Measurements from ENCODE around the gene BTG2. TPM values are rescaled to one million over a fixed set of nuclear protein-coding genes. Genes with fewer than 3 reads are reported as not detected.
"Not testable (repeated sequence)": the region's sequence is repeated elsewhere in the genome, so short reads cannot be mapped to it uniquely, and the experiment has no call there.

Gene BTG2
- total and polyA plus RNA-seq, 3 experiments from 2014 or later, result 97.8 to 138 (median 102) TPM

- H3K9me3 Mint-ChIP-seq, result no peaks in the 10 kb centered on the region
- POLR2A ChIA-PET, result interaction anchor here (0.8 kb wide), 1 partner anchor 24 kb away, joined by 3 read pairs; no protein-coding TSS in a partner anchor
- no peaks in the 10 kb centered on the region for H3K36me3 Mint-ChIP-seq
Observed at GRCh38 chr1:203296460-203297073, 8.8 kb upstream of the BTG2 start.

GRCh38 chr1:203299169-203299568, 6.2 kb upstream of the BTG2 start:
- Histone ChIP-seq H3K27ac (ENCODE audit: low read depth, low read length) (no peak overlapping the region), H3K4me3 (ENCODE audit: low read length) (no peak overlapping the region), H3K27me3 (ENCODE audit: insufficient read depth, low read length, poor library complexity, severe bottlenecking) (no peaks in the 10 kb centered on the region), H3K36me3 (ENCODE audit: insufficient read depth, low read length) (no peaks in the 10 kb centered on the region), H3K9me3 (ENCODE audit: low read length) (no peaks in the 10 kb centered on the region), H3K4me1 (ENCODE audit: insufficient read depth, low read length) (peaks cover 14% of the 10 kb centered on the region)
- Mint-ChIP-seq H3K36me3 (no peaks in the 10 kb centered on the region), H3K27me3 (peaks cover 0 to 6% of the 10 kb centered on the region in 2 donors), H3K27ac (no peak overlapping the region), H3K4me1 (peaks cover 25 to 40% (median 25%) of the 10 kb centered on the region in 3 donors), H3K4me3 (no peak overlapping the region), H3K9me3 (no peaks in the 10 kb centered on the region)
- CTCF ChIA-PET, result interaction anchor here (0.9 to 2.7 kb wide), 6 partner anchors 8 to 32 kb away, joined by 3 to 10 read pairs (median 4); no protein-coding TSS in a partner anchor
- DNase-seq, result no peak
- POLR2A ChIA-PET, result interaction anchor here (0.9 to 1.8 kb wide), 3 partner anchors 9 to 11 kb away, joined by 3 to 6 read pairs (median 5); no protein-coding TSS in a partner anchor

More at GRCh38 chr1:203296460-203297073, 8.8 kb upstream of the BTG2 start:
- Histone ChIP-seq H3K4me1 (ENCODE audit: insufficient read depth, low read length) (peaks cover 14% of the 10 kb centered on the region), H3K9me3 (ENCODE audit: low read length) (no peaks in the 10 kb centered on the region), H3K36me3 (ENCODE audit: insufficient read depth, low read length) (no peaks in the 10 kb centered on the region), H3K27ac (ENCODE audit: low read depth, low read length) (no peak overlapping the region), H3K4me3 (ENCODE audit: low read length) (no peak overlapping the region), H3K27me3 (ENCODE audit: insufficient read depth, low read length, poor library complexity, severe bottlenecking) (no peaks in the 10 kb centered on the region)
- Mint-ChIP-seq H3K27me3 (peaks cover 0 to 4% of the 10 kb centered on the region in 2 donors), H3K4me1 (peaks cover 11 to 26% (median 24%) of the 10 kb centered on the region in 3 donors), H3K4me3 (no peak overlapping the region), H3K27ac (peak overlapping the region in 6 of 8 donors; percentile 4 to 100 (median 80))
- CTCF ChIA-PET, result interaction anchor here (2.5 to 30.7 kb wide), 3 partner anchors 9 to 43 kb away, joined by 6 to 775 read pairs (median 10); partner anchors contain the start of gene BTG2
- no peak for DNase-seq

GRCh38 chr1:203299719-203300429, 5.4 kb upstream of the BTG2 start:
- not testable (repeated sequence) for H3K27me3 Mint-ChIP-seq; H3K4me3 ChIP-seq (ENCODE audit: low read length); H3K9me3 ChIP-seq (ENCODE audit: low read length); H3K9me3 Mint-ChIP-seq; DNase-seq; H3K27ac ChIP-seq (ENCODE audit: low read depth, low read length); H3K4me3 Mint-ChIP-seq; H3K36me3 Mint-ChIP-seq; H3K27me3 ChIP-seq (ENCODE audit: insufficient read depth, low read length, poor library complexity, severe bottlenecking); H3K36me3 ChIP-seq (ENCODE audit: insufficient read depth, low read length)
- peaks cover 32 to 47% (median 32%) of the 10 kb centered on the region in 3 donors for H3K4me1 Mint-ChIP-seq
- H3K27ac Mint-ChIP-seq, result peak overlapping the region in 2 of 8 donors; percentile 25 to 78
- ChIA-PET POLR2A (interaction anchor here (0.9 to 1.8 kb wide), 3 partner anchors 9 to 11 kb away, joined by 3 to 6 read pairs (median 5); no protein-coding TSS in a partner anchor), CTCF (interaction anchor here (0.9 to 2.7 kb wide), 6 partner anchors 9 to 32 kb away, joined by 3 to 10 read pairs (median 3); no protein-coding TSS in a partner anchor)
- H3K4me1 ChIP-seq (ENCODE audit: insufficient read depth, low read length), result peaks cover 21% of the 10 kb centered on the region

- Histone ChIP-seq H3K4me1 (ENCODE audit: insufficient read depth, low read length) (peaks cover 23% of the 10 kb centered on the region), H3K9me3 (ENCODE audit: low read length) (no peaks in the 10 kb centered on the region), H3K4me3 (ENCODE audit: low read length) (no peak overlapping the region), H3K36me3 (ENCODE audit: insufficient read depth, low read length) (no peaks in the 10 kb centered on the region), H3K27me3 (ENCODE audit: insufficient read depth, low read length, poor library complexity, severe bottlenecking) (no peaks in the 10 kb centered on the region), H3K27ac (ENCODE audit: low read depth, low read length) (no peak overlapping the region)
- Mint-ChIP-seq H3K27me3 (peaks cover 0 to 9% of the 10 kb centered on the region in 2 donors), H3K4me3 (peak overlapping the region in 2 of 7 donors; percentile 38 to 44), H3K4me1 (peaks cover 30 to 47% (median 31%) of the 10 kb centered on the region in 3 donors), H3K36me3 (peaks cover 0 to 3% (median 0%) of the 10 kb centered on the region in 3 donors), H3K9me3 (no peaks in the 10 kb centered on the region), H3K27ac (peak overlapping the region in 7 of 8 donors; percentile 9 to 78 (median 45))
- ChIA-PET POLR2A (interaction anchor here (1.8 kb wide), 1 partner anchor 11 kb away, joined by 5 read pairs; no protein-coding TSS in a partner anchor), CTCF (interaction anchor here (1.3 to 2.7 kb wide), 4 partner anchors 24 to 33 kb away, joined by 3 to 10 read pairs (median 5); no protein-coding TSS in a partner anchor)
- no peak for DNase-seq
Observed at GRCh38 chr1:203300441-203301330, 4.6 kb upstream of the BTG2 start.

- Histone ChIP-seq H3K36me3 (ENCODE audit: insufficient read depth, low read length) (no peaks in the 10 kb centered on the region), H3K27ac (ENCODE audit: low read depth, low read length) (no peak overlapping the region), H3K4me3 (ENCODE audit: low read length) (no peak overlapping the region), H3K27me3 (ENCODE audit: insufficient read depth, low read length, poor library complexity, severe bottlenecking) (no peaks in the 10 kb centered on the region), H3K4me1 (ENCODE audit: insufficient read depth, low read length) (peaks cover 23% of the 10 kb centered on the region), H3K9me3 (ENCODE audit: low read length) (no peaks in the 10 kb centered on the region)
- peaks cover 28 to 43% (median 31%) of the 10 kb centered on the region in 3 donors for H3K4me1 Mint-ChIP-seq
- H3K27ac Mint-ChIP-seq, result peak overlapping the region in 2 of 8 donors; percentile 17 to 45
- no peak overlapping the region for H3K4me3 Mint-ChIP-seq
- DNase-seq, result no peak
- H3K36me3 Mint-ChIP-seq, result peaks cover 0 to 9% (median 0%) of the 10 kb centered on the region in 3 donors
- no peaks in the 10 kb centered on the region for H3K9me3 Mint-ChIP-seq
- POLR2A ChIA-PET, result no interaction called here
- peaks cover 0 to 10% of the 10 kb centered on the region in 2 donors for H3K27me3 Mint-ChIP-seq
- CTCF ChIA-PET, result interaction anchor here (1.3 to 2.4 kb wide), 3 partner anchors 24 to 28 kb away, joined by 3 to 6 read pairs (median 4); no protein-coding TSS in a partner anchor
Observed at GRCh38 chr1:203301331-203301668, 4.0 kb upstream of the BTG2 start.

GRCh38 chr1:203302456-203302855, 2.9 kb upstream of the BTG2 start:
- H3K9me3 ChIP-seq (ENCODE audit: low read length), result no peaks in the 10 kb centered on the region
- no peak overlapping the region for H3K4me3 ChIP-seq (ENCODE audit: low read length)
- H3K4me3 Mint-ChIP-seq, result peak overlapping the region in 1 of 7 donors; percentile 99
- H3K36me3 Mint-ChIP-seq, result peaks cover 7 to 21% (median 9%) of the 10 kb centered on the region in 3 donors
- H3K27me3 ChIP-seq (ENCODE audit: insufficient read depth, low read length, poor library complexity, severe bottlenecking), result no peaks in the 10 kb centered on the region
- no peak overlapping the region for H3K27ac ChIP-seq (ENCODE audit: low read depth, low read length)
- no peaks in the 10 kb centered on the region for H3K9me3 Mint-ChIP-seq
- POLR2A ChIA-PET, result interaction anchor here (0.9 kb wide), 1 partner anchor 24 kb away, joined by 3 read pairs; no protein-coding TSS in a partner anchor
- CTCF ChIA-PET, result interaction anchor here (1.7 kb wide), 1 partner anchor 25 kb away, joined by 4 read pairs; no protein-coding TSS in a partner anchor
- H3K4me1 Mint-ChIP-seq, result peaks cover 32 to 46% (median 32%) of the 10 kb centered on the region in 3 donors
- peaks cover 7% of the 10 kb centered on the region for H3K36me3 ChIP-seq (ENCODE audit: insufficient read depth, low read length)
- no peak for DNase-seq
- peak overlapping the region in 7 of 8 donors; percentile 68 to 100 (median 99) for H3K27ac Mint-ChIP-seq
- peaks cover 0 to 11% of the 10 kb centered on the region in 2 donors for H3K27me3 Mint-ChIP-seq
- H3K4me1 ChIP-seq (ENCODE audit: insufficient read depth, low read length), result peaks cover 23% of the 10 kb centered on the region

- Histone ChIP-seq H3K36me3 (ENCODE audit: insufficient read depth, low read length) (peaks cover 11% of the 10 kb centered on the region), H3K4me1 (ENCODE audit: insufficient read depth, low read length) (peaks cover 27% of the 10 kb centered on the region), H3K27me3 (ENCODE audit: insufficient read depth, low read length, poor library complexity, severe bottlenecking) (no peaks in the 10 kb centered on the region), H3K27ac (ENCODE audit: low read depth, low read length) (no peak overlapping the region), H3K4me3 (ENCODE audit: low read length) (no peak overlapping the region), H3K9me3 (ENCODE audit: low read length) (no peaks in the 10 kb centered on the region)
- POLR2A ChIA-PET, result no interaction called here
- peak overlapping the region in 7 of 8 donors; percentile 68 to 100 (median 99) for H3K27ac Mint-ChIP-seq
- H3K9me3 Mint-ChIP-seq, result no peaks in the 10 kb centered on the region
- DNase-seq, result no peak
- CTCF ChIA-PET, result no interaction called here
- peak overlapping the region in 2 of 7 donors; percentile 87 to 99 for H3K4me3 Mint-ChIP-seq
- peaks cover 0 to 12% of the 10 kb centered on the region in 2 donors for H3K27me3 Mint-ChIP-seq
- H3K36me3 Mint-ChIP-seq, result peaks cover 11 to 25% (median 13%) of the 10 kb centered on the region in 3 donors
- H3K4me1 Mint-ChIP-seq, result peaks cover 36 to 51% (median 37%) of the 10 kb centered on the region in 3 donors
Observed at GRCh38 chr1:203302894-203303293, 2.4 kb upstream of the BTG2 start.
